SK-N-SH (cell line): ENCODE measurements around the gene TMEFF1.

Source experiments
- JUND ChIP-seq: IDR thresholded peaks from 2 replicates; pipeline ENCODE4 v1.4.0; 2012
- NFIC ChIP-seq: IDR thresholded peaks from 2 replicates; pipeline ENCODE4 v1.4.0; 2012; ENCODE audit warnings: borderline replicate concordance
- TAF1 ChIP-seq: IDR thresholded peaks from 2 replicates; pipeline ENCODE4 v1.6.1; 2012; ENCODE audit warnings: low read depth, mild to moderate bottlenecking, low read length, moderate library complexity, borderline replicate concordance
- YY1 ChIP-seq: IDR thresholded peaks from 2 replicates; pipeline ENCODE4 v1.4.0; 2012; ENCODE audit warnings: low read depth, mild to moderate bottlenecking
- TF ChIP-seq, protein P1 (sequence below): fragments of 200-600 bp; sonication (generic); IDR thresholded peaks from 2 replicates; pipeline ENCODE4 v1.6.1; 2017; ENCODE audit warnings: antibody characterized with exemption, mild to moderate bottlenecking, moderate library complexity
- TF ChIP-seq, protein P2 (sequence below): IDR thresholded peaks from 2 replicates; pipeline ENCODE4 v1.4.0; 2012; ENCODE audit warnings: low read depth

DNA sequence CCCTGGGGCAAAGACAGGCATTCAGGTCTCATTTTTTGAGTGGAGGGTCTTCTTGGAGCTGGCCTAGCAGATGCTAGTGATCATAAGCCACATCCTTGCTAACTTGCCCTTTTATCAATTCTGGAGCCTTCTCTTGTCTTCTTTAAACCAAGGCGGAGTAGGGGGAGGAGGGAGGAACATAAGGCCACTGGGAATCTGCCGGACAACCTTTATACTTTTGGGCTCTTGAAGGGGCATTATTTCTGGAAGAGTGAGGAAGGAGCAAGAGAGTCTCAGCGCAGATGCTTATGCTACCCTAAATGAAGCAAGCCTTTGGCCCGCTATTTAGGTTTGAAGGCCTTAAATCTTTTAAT lies 2.0 kb downstream of the TMEFF1 start:
- TF ChIP-seq, protein P1, sequence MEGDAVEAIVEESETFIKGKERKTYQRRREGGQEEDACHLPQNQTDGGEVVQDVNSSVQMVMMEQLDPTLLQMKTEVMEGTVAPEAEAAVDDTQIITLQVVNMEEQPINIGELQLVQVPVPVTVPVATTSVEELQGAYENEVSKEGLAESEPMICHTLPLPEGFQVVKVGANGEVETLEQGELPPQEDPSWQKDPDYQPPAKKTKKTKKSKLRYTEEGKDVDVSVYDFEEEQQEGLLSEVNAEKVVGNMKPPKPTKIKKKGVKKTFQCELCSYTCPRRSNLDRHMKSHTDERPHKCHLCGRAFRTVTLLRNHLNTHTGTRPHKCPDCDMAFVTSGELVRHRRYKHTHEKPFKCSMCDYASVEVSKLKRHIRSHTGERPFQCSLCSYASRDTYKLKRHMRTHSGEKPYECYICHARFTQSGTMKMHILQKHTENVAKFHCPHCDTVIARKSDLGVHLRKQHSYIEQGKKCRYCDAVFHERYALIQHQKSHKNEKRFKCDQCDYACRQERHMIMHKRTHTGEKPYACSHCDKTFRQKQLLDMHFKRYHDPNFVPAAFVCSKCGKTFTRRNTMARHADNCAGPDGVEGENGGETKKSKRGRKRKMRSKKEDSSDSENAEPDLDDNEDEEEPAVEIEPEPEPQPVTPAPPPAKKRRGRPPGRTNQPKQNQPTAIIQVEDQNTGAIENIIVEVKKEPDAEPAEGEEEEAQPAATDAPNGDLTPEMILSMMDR, result no peak
- TF ChIP-seq TAF1, result no peak
- TF ChIP-seq JUND, result no peak
- TF ChIP-seq, protein P2, sequence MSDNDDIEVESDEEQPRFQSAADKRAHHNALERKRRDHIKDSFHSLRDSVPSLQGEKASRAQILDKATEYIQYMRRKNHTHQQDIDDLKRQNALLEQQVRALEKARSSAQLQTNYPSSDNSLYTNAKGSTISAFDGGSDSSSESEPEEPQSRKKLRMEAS, result no peak
- no peak for TF ChIP-seq YY1
- TF ChIP-seq NFIC, result no peak
